HG02884 (cell line): ENCODE measurements around the gene AP4M1.
"Not testable (repeated sequence)": the region's sequence is repeated elsewhere in the genome, so short reads cannot be mapped to it uniquely, and the experiment has no call there.

Source experiments
- ATAC-seq: cut with Tn5 transposase; IDR thresholded peaks from one replicate; pipeline ENCODE4 v1.9.1; 2021; ENCODE audit warnings: mild to moderate bottlenecking, moderate library complexity; ENCODE audit not compliant: unreplicated experiment

Gene AP4M1

GRCh38 chr7:100130220-100130607 lies 28.8 kb downstream of the AP4M1 start:
- not testable (repeated sequence) for ATAC-seq

DNA sequence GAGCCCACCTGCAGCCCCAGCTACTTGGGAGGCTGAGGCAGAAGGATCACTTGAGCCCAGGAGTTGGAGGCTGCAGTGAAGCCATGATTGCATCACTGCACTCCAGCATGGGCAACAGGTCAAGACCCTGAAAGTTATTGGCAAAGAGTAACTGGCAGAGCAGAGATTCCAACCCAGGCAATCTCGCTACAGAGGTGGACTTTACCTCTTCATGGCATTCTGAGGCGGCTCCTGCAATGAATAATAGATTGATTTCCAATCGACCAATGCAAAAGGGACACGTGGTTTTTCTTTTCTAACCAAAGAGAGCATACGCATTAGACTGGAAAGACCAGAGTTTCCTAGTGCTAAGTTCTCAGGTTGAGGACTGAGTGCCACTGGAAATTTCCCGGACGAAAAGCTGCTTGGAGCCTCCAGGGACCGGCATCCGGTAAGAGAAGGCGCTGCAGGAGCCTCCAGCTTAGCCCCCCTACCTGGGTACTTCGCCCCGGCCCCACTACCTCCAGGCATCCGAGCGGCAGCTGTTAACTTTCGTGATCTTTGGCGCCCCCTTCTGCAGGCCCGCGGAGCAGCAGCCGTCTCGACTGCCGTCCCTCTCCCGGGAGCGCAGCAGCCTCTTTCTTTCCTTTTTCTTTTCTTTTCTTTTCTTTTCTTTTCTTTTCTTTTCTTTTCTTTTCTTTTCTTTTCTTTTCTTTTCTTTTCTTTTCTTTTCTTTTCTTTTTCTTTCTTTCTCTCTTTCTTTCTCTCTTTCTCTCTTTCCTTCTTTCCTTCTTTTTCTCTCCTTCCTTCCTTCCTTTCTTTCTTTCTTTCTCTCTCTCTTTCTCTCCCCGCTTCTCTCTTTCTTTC lies 29.4 kb downstream of the AP4M1 start:
- no peak for ATAC-seq

- ATAC-seq = no peak
These were observed 30.7 kb downstream of the AP4M1 start for GRCh38 chr7:100132126-100132525.

DNA sequence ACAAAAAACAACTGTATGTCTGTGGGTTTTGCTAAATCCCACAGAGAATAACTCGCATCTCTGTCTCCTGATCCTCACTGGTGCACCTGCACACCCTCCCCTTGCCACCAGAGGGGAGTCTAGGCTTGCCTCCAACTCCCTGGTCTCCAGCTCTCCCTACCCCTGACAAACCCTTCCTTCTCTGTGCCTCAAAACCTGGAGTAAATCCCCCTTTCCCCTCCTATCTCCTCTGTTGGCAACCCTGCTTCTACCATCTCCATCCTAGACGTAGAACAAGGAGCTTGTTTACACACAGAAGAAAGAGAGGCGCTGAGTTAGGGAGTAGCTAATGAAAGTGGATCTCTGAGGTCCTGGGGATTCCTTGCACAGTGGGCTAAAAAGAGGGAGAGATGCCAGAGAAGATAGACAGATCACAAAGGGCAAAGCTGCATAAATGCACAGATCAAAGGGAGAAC lies 31.3 kb downstream of the AP4M1 start:
- ATAC-seq = no peak

- ATAC-seq = no peak
These were observed 36.7 kb downstream of the AP4M1 start for GRCh38 chr7:100137851-100138760.

GRCh38 chr7:100141555-100141949 lies 40.1 kb downstream of the AP4M1 start:
- no peak for ATAC-seq

GRCh38 chr7:100142461-100142860 lies 41.0 kb downstream of the AP4M1 start:
- ATAC-seq = no peak

DNA sequence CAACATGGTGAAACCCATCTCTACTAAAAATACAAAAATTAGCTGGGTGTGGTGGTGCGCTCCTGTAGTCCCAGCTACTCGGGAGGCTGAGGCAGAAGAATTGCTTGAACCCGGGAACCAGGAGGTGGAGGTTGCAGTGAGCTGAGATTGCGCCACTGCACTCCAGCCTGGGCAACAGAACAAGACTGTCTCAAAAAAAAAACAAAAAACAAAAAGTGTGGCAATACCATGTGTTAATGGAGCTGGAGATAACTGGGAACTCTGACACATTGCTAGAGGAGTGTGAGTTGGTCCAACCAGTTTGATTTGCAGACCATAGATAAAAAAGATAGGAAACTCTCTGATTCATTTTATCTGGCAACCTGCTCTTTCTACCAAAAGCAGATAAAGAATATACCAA lies 44.9 kb downstream of the AP4M1 start:
- not testable (repeated sequence) for ATAC-seq

GRCh38 chr7:100147278-100147677 lies 45.8 kb downstream of the AP4M1 start:
- ATAC-seq = no peak

GRCh38 chr7:100148225-100148558 lies 46.7 kb downstream of the AP4M1 start:
- peak; percentile 5 for ATAC-seq

GRCh38 chr7:100148559-100149328 lies 47.3 kb downstream of the AP4M1 start, which contains the start of gene LAMTOR4:
Gene LAMTOR4 (plus strand): TSS chr7:100148918. CDS start chr7:100148973, 55 bp downstream.
- peak; percentile 94 for ATAC-seq

- no peak for ATAC-seq
These were observed 51.0 kb downstream of the AP4M1 start for GRCh38 chr7:100152404-100152803.

GRCh38 chr7:100152937-100153666 lies 51.7 kb downstream of the AP4M1 start:
- no peak for ATAC-seq

DNA sequence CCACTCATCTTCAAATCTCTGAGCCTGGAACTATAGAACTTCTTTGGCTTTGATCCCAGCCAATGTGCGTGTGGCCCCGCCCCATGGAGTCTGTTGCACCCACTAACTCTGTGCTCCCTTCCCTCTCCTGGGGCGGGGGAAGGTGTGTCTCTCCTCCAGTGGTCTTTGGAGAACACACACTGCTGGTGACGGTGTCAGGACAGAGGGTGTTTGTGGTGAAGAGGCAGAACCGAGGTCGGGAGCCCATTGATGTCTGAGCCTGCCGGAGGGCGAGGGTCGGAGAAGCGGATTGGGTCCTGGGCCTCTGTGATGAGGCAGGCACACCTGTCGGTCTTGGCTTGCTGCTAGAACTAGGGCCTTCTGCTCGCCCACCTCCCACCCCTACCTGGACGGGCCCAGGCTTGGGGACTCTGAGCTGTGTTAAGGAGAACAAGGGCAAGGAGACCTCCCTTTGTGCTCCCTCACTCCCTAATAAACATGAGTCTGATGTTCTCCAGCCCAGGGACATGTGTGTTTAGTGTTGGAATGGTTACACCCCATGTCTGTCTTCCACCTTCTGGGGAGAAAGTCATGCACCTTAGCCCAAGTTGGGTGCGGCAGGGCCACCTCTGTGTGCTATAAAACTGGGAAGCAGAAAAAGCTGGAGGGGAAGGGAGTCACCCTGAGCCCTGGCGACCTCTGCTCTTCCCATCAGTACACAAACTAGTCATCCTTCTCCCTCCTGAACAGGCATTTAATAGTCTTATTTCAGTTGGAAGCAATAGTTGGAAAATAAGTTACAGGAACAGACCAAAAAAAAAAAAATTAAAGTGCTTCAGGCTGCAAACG lies 52.5 kb downstream of the AP4M1 start:
- no peak for ATAC-seq

- ATAC-seq = no peak
These were observed 53.4 kb downstream of the AP4M1 start for GRCh38 chr7:100154651-100155491.

- no peak for ATAC-seq
These were observed 54.3 kb downstream of the AP4M1 start for GRCh38 chr7:100155553-100156317.

DNA sequence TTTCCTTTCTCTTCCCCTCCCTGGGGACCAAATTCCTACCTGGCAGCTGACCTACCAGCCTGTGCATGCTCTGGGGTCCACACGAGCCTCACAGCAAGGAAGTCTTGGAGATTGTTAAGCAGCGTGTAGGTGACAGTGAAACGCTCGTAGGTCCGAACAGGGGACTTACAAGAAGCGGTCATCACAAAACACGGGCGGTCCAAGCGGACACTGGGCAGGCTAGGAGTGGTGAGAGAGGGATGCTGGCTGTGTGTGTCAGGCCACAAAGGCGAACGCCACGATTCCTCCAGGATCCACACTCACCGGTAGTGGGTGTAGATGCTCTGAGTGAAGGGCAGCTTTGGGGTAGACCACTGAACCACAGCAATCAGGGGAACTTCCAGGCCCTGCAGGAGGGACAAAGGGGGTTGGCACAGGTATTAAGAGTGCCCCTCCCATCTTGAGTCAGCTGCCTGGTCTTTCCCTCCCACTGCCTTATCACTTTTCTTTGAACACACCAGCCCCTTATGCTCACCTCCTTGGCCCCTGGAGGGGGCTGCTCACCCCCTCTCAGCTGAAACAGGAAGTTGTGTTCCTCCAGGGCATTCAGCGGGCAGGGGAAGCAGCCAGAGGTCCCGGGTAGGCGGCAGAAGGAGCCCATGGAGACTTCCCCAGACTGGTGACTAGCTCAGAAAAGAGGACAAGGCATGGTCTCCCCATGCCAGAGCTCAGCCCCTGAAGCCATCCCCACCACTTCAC lies 55.1 kb downstream of the AP4M1 start:
- no peak for ATAC-seq
